ENCODE data around the gene PARD3. TPM values are rescaled to one million over a fixed set of nuclear protein-coding genes. Genes with fewer than 3 reads are reported as not detected.

PARD3 gene
- total RNA-seq, 4 donors from 2014 or later = 98.9 to 122 (median 105) TPM

DNA sequence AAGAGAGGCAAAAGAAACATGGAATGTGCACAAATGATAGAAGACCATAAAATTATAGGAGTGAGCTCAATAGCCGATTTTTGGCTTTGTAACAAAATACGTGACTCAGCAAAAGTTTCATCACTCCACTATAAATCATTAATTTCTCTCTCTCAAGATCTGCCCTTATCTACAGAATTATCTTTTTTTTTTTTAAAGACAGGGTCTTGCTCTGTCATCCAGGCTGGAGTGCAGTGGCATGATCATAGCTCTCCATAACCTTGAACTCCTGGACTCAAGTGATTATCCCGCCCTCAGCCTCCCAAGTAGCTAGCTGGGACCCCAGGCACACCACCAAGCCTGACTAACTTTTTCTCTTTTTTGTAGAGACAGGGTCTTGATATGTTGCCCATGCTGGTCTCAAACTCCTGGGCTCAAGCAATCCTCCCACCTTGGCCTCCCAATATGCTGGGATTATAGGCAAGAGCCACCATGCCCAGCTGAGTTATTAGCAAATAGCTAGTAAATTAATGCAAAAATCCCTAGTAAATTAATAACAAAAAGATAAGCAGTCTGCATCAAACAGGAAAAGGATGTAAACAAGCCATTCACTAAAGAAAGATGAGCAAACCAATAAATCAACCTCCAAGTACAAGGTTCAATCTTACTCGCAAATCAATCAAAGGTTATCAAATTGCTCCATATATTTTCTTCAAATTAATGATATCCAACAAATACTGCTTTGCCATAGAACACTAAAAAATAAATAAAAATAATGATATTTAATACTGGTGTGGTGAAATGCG, 450.7 kb downstream of the PARD3 start:
- no peak overlapping the region for H3K4me3 ChIP-seq
- DNase-seq (ENCODE audit: extremely low spot score) = no peak
- no peak for TF ChIP-seq POLR2AphosphoS5 (IDR thresholded peaks at IDR 0.05)
- TF ChIP-seq, protein P1, sequence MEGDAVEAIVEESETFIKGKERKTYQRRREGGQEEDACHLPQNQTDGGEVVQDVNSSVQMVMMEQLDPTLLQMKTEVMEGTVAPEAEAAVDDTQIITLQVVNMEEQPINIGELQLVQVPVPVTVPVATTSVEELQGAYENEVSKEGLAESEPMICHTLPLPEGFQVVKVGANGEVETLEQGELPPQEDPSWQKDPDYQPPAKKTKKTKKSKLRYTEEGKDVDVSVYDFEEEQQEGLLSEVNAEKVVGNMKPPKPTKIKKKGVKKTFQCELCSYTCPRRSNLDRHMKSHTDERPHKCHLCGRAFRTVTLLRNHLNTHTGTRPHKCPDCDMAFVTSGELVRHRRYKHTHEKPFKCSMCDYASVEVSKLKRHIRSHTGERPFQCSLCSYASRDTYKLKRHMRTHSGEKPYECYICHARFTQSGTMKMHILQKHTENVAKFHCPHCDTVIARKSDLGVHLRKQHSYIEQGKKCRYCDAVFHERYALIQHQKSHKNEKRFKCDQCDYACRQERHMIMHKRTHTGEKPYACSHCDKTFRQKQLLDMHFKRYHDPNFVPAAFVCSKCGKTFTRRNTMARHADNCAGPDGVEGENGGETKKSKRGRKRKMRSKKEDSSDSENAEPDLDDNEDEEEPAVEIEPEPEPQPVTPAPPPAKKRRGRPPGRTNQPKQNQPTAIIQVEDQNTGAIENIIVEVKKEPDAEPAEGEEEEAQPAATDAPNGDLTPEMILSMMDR (IDR thresholded peaks at IDR 0.05) = no peak
- no peak for TF ChIP-seq POLR2A (IDR thresholded peaks at IDR 0.05; ENCODE audit: low read depth)
- no peak for TF ChIP-seq EP300 (IDR thresholded peaks at IDR 0.05)
- WGBS = 90% methylated on average over 5 of the region's 5 CpGs
- H3K27me3 ChIP-seq = no peaks in the 10 kb centered on the region
- peaks cover 0 to 36% (median 3%) of the 10 kb centered on the region in 4 donors for H3K36me3 ChIP-seq
- no peak overlapping the region for H3K27ac ChIP-seq (replicated peaks in 1 of 4)
- H3K4me1 ChIP-seq = no peaks in the 10 kb centered on the region
- H3K9me3 ChIP-seq = no peaks in the 10 kb centered on the region
- intact Hi-C loops (cut with DNase I) = no loop called here

DNA sequence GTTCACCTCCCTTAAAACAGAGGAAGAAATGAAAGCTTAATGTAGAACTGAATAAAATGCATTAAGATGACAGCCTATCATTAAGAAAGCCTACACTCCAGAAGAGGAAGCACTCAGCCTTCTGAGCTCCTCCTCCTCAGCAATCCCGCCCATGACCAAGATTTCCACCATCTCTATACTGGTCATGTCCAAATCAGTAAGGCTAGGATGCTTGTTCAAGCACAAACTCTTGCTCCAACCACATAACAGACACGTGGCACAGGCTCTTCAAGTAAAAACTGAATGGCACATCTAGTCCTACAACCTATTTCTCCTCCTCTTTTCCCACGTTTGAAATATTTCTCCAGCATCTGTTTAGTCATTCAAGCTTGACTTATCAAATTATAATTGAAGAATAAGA, 454.1 kb downstream of the PARD3 start:
- intact Hi-C loops (cut with DNase I) = no loop called here
- H3K27me3 ChIP-seq = no peaks in the 10 kb centered on the region
- H3K36me3 ChIP-seq = peaks cover 8 to 48% (median 13%) of the 10 kb centered on the region in 4 donors
- 89% methylated on average over 3 of the region's 3 CpGs for WGBS
- TF ChIP-seq, protein P1 (IDR thresholded peaks at IDR 0.05) = no peak
- TF ChIP-seq POLR2AphosphoS5 (IDR thresholded peaks at IDR 0.05) (no peak), POLR2A (IDR thresholded peaks at IDR 0.05; ENCODE audit: low read depth) (no peak), EP300 (IDR thresholded peaks at IDR 0.05) (no peak)
- H3K27ac ChIP-seq (replicated peaks in 1 of 4) = no peak overlapping the region
- H3K4me1 ChIP-seq = no peaks in the 10 kb centered on the region
- H3K9me3 ChIP-seq = no peaks in the 10 kb centered on the region
- no peak for DNase-seq (ENCODE audit: extremely low spot score)
- no peak overlapping the region for H3K4me3 ChIP-seq

DNA sequence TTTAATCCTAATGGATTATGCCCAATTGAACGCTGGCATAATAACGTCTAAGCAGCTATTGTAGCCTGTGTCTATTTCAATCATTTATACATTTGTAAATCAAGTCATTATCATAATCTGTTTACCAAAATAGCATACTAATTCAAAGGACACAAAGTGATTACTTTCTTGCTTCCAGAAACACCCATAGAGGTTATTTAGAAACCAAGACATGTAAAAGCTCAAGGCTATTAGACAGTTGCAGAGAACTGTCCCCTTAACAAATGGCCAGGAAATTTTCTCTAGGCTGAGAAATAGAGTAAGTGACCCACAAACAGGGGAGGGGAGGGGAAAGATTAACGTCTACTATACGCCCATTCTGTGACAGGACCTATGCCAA, 455.7 kb downstream of the PARD3 start:
- TF ChIP-seq POLR2A (IDR thresholded peaks at IDR 0.05; ENCODE audit: low read depth) = no peak
- TF ChIP-seq, protein P1 (IDR thresholded peaks at IDR 0.05) = no peak
- TF ChIP-seq POLR2AphosphoS5 (IDR thresholded peaks at IDR 0.05) = no peak
- TF ChIP-seq EP300 (IDR thresholded peaks at IDR 0.05) = no peak
- peaks cover 10 to 59% (median 20%) of the 10 kb centered on the region in 4 donors for H3K36me3 ChIP-seq
- intact Hi-C loops (cut with DNase I) = no loop called here

DNA sequence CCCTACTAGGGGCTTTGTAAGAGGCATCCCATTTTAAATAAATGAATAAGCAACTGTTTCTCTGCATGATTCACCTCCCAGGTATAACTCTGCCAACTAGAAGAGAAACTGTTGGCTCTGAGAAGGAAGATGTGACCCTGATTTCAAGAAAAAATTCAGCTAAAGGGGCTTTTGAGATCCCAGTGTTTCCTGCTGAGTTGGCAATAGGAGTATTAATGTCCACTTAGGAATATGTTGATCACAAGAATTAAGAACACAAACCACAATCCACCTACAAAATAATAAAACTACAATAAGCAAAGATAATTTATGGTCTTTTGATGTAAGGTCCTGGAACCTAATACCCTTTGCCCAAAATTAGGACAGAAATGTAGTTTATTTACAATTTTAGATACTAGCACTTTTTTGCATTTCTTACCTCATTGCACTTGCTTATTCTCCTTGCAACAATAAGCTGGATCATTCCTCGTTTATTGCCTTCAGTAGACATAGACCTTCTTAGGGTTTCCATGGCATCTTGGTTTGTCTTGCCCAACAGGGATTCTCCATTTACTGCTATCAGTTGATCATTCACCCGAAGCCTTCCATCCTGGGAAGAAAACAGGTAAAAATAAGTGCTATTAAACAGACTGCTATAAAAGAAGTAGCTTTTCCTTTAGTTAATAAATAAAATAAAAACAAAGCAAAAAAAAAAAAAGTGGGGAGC, 456.2 kb downstream of the PARD3 start:
- Histone ChIP-seq H3K4me3 (no peak overlapping the region), H3K27ac (replicated peaks in 1 of 4) (no peak overlapping the region), H3K4me1 (no peaks in the 10 kb centered on the region), H3K9me3 (no peaks in the 10 kb centered on the region), H3K27me3 (no peaks in the 10 kb centered on the region), H3K36me3 (peaks cover 10 to 62% (median 20%) of the 10 kb centered on the region in 4 donors)
- intact Hi-C loops (cut with DNase I) = no loop called here
- 91% methylated on average over 2 of the region's 2 CpGs for WGBS
- TF ChIP-seq POLR2A (IDR thresholded peaks at IDR 0.05; ENCODE audit: low read depth) = no peak
- TF ChIP-seq, protein P1 (IDR thresholded peaks at IDR 0.05) = no peak
- TF ChIP-seq EP300 (IDR thresholded peaks at IDR 0.05) = no peak
- no peak for TF ChIP-seq POLR2AphosphoS5 (IDR thresholded peaks at IDR 0.05)
- DNase-seq (ENCODE audit: extremely low spot score) = no peak

More for the DNA sequence above, 455.7 kb downstream of the PARD3 start:
- Histone ChIP-seq H3K27me3 (no peaks in the 10 kb centered on the region), H3K27ac (replicated peaks in 1 of 4) (no peak overlapping the region), H3K4me1 (no peaks in the 10 kb centered on the region), H3K4me3 (no peak overlapping the region), H3K9me3 (no peaks in the 10 kb centered on the region)
- no peak for DNase-seq (ENCODE audit: extremely low spot score)
- 91% methylated on average over 4 of the region's 4 CpGs for WGBS
